Prostate gland (tissue), 2 donors: ENCODE measurements around the gene USP10.

Experiments used
- POLR2AphosphoS5 ChIP-seq: sonication (generic); formaldehyde crosslinking; IDR thresholded peaks from one replicate; pipeline ENCODE4 v1.6.1; 2017; ENCODE audit warnings: antibody characterized with exemption
- TF ChIP-seq, protein P1 (sequence below), 4 experiments: fragments of 200-600 bp in 2 of 4; fragments of 450-650 bp in 2 of 4; sonication (generic) in 2 of 4; IDR thresholded peaks; 1 replicate in 3 of 4; 2 replicates in 1 of 4; pipeline ENCODE4 v1.5.1; 2016 to 2019; ENCODE audit warnings: antibody characterized with exemption in 4 of 4, mild to moderate bottlenecking in 2 of 4, moderate library complexity in 2 of 4

DNA sequence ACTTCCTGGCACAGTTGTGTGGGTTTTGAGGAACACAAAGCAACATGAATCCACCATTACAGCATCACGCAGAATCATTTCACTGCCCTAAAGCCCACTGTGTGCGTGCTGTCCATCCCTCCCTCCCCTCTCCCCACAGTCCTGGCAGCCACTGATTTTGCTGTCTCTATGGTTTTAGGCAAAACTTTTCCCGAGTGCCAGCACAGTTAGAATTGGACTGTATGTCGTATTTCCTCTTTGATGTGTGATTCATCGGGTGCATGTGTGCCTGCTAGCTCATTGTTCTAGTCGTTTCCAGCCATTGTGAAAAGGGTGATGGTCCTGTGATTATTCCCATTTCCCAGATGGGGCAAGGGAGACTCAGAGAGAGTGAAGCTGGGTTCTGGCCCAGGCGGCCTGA, 38.8 kb upstream of the USP10 start:
- TF ChIP-seq, protein P1, sequence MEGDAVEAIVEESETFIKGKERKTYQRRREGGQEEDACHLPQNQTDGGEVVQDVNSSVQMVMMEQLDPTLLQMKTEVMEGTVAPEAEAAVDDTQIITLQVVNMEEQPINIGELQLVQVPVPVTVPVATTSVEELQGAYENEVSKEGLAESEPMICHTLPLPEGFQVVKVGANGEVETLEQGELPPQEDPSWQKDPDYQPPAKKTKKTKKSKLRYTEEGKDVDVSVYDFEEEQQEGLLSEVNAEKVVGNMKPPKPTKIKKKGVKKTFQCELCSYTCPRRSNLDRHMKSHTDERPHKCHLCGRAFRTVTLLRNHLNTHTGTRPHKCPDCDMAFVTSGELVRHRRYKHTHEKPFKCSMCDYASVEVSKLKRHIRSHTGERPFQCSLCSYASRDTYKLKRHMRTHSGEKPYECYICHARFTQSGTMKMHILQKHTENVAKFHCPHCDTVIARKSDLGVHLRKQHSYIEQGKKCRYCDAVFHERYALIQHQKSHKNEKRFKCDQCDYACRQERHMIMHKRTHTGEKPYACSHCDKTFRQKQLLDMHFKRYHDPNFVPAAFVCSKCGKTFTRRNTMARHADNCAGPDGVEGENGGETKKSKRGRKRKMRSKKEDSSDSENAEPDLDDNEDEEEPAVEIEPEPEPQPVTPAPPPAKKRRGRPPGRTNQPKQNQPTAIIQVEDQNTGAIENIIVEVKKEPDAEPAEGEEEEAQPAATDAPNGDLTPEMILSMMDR (IDR thresholded peaks at IDR 0.05): no peak
- no peak for TF ChIP-seq POLR2AphosphoS5
